Endothelial cell of umbilical vein (primary cell): ENCODE results near the gene APOL2. TPM values are rescaled to one million over a fixed set of nuclear protein-coding genes. Genes with fewer than 3 reads are reported as not detected.

Experiments used
- BruUV-seq: library from RNA; stranded (reverse); fragments of 400-500 nt; replicated peaks from 2 replicates; lab custom pipeline; 2021; lab: Mats Ljungman, UMichigan
- CTCF ChIA-PET: fragments of 300-600, 350-600 bp; sonication (Branson Sonifier 250); formaldehyde crosslinking; loops from one replicate; lab custom pipeline; 2021; ENCODE audit warnings: antibody characterized with exemption, inconsistent platforms; lab: Charles Lee
- POLR2A ChIA-PET: fragments of 300-600, 350-600 bp; sonication (Branson Sonifier 250); formaldehyde crosslinking; loops from one replicate; lab custom pipeline; 2021; ENCODE audit warnings: antibody characterized with exemption, inconsistent platforms; lab: Charles Lee
- DNase-seq: peaks from one replicate; pipeline ENCODE4 v3.0.0-alpha.2; 2011; ENCODE audit warnings: low read depth, low spot score
- FAIRE-seq: peaks from 2 replicates; lab custom pipeline; 2011; peaks lifted over from hg19 to GRCh38; lab: Jason Lieb, UNC
- H2AFZ ChIP-seq: 2 replicates; pipeline ENCODE4 v1.6.0; 2012; ENCODE audit warnings: low read depth, low read length, control low read depth, inconsistent platforms
- H3K27ac ChIP-seq: 2 replicates; pipeline ENCODE4 v1.5.1; 2011; ENCODE audit warnings: low read depth, mild to moderate bottlenecking, control low read depth, low read length, moderate library complexity; ENCODE audit not compliant: insufficient read depth
- H3K27me3 ChIP-seq, 2 experiments: 2 replicates each; pipeline versions ENCODE4 v1.6.0 to v1.6.1; 2011; ENCODE audit warnings: low read length in 2 of 2, mixed read lengths in 1 of 2; ENCODE audit not compliant: control insufficient read depth in 2 of 2, insufficient read depth in 2 of 2
- H3K36me3 ChIP-seq, 2 experiments: 2 replicates in 1 of 2; 3 replicates in 1 of 2; pipeline ENCODE4 v1.5.1; 2011; ENCODE audit warnings: low read length in 2 of 2, mild to moderate bottlenecking in 1 of 2, moderate library complexity in 1 of 2; ENCODE audit not compliant: control insufficient read depth in 2 of 2, insufficient read depth in 2 of 2; ENCODE audit errors: extremely low read depth in 1 of 2
- H3K4me1 ChIP-seq: 3 replicates; pipeline ENCODE4 v1.5.1; 2011; ENCODE audit warnings: mild to moderate bottlenecking, low read length; ENCODE audit not compliant: control insufficient read depth, insufficient read depth; ENCODE audit errors: extremely low read depth
- H3K4me2 ChIP-seq: 2 replicates; pipeline ENCODE4 v1.6.1; 2011; ENCODE audit warnings: low read length, control low read depth, mixed read lengths; ENCODE audit not compliant: insufficient read depth
- H3K4me3 ChIP-seq, 3 experiments: fragments of 200-600 bp in 1 of 3; sonication (generic), shearing (Covaris generic) in 1 of 3; replicated peaks in 1 of 3; 2 replicates each; pipeline ENCODE4 v1.5.1; 2011 to 2016; ENCODE audit warnings: control low read depth in 3 of 3, low read length in 3 of 3, mild to moderate bottlenecking in 2 of 3, inconsistent platforms in 1 of 3, low read depth in 1 of 3, moderate library complexity in 1 of 3; ENCODE audit not compliant: insufficient read depth in 1 of 3
- H3K79me2 ChIP-seq: 2 replicates; pipeline ENCODE4 v1.6.0; 2012; ENCODE audit warnings: low read length, inconsistent platforms; ENCODE audit not compliant: control insufficient read depth, insufficient read depth
- H3K9ac ChIP-seq: replicated peaks from 2 replicates; pipeline ENCODE3; 2011; ENCODE audit warnings: low read length, control low read depth; ENCODE audit not compliant: insufficient read depth; ENCODE audit errors: extremely low read depth
- H3K9me1 ChIP-seq: replicated peaks from 3 replicates; pipeline ENCODE4 v1.6.0; 2011; ENCODE audit warnings: mild to moderate bottlenecking, low read length; ENCODE audit not compliant: control insufficient read depth, insufficient read depth; ENCODE audit errors: extremely low read depth
- H3K9me3 ChIP-seq: replicated peaks from 2 replicates; pipeline ENCODE4 v1.5.1; 2012; ENCODE audit warnings: low read length, inconsistent platforms; ENCODE audit not compliant: control insufficient read depth, insufficient read depth
- H4K20me1 ChIP-seq: replicated peaks from 2 replicates; pipeline ENCODE3; 2011; ENCODE audit warnings: mild to moderate bottlenecking, low read length; ENCODE audit not compliant: control insufficient read depth, insufficient read depth; ENCODE audit errors: extremely low read depth
- CTCF ChIP-seq, 2 donors: IDR thresholded peaks; 1 replicate in 1 of 2; 2 replicates in 1 of 2; pipeline ENCODE4 v1.5.1; 2011; ENCODE audit warnings: low read length in 2 of 2, mild to moderate bottlenecking in 2 of 2, moderate library complexity in 2 of 2, control low read depth in 1 of 2, inconsistent platforms in 1 of 2, low read depth in 1 of 2; ENCODE audit not compliant: insufficient read depth in 1 of 2; ENCODE audit errors: extremely low read depth in 1 of 2
- EZH2 ChIP-seq: IDR thresholded peaks from 2 replicates; pipeline ENCODE4 v1.6.1; 2012; ENCODE audit warnings: borderline replicate concordance, low read depth, mild to moderate bottlenecking, moderate library complexity, low read length, inconsistent platforms; ENCODE audit not compliant: severe bottlenecking
- FOS ChIP-seq: IDR thresholded peaks from 2 replicates; pipeline ENCODE4 v1.6.1; 2011; ENCODE audit warnings: mild to moderate bottlenecking, low read length, moderate library complexity, borderline replicate concordance; ENCODE audit not compliant: insufficient read depth
- GATA2 ChIP-seq: IDR thresholded peaks from 2 replicates; pipeline ENCODE4 v1.7.0; 2011; ENCODE audit warnings: low read depth, mild to moderate bottlenecking, moderate library complexity, mixed read lengths, low read length; ENCODE audit not compliant: insufficient read length, insufficient read depth
- JUN ChIP-seq: IDR thresholded peaks from 2 replicates; pipeline ENCODE4 v1.6.1; 2011; ENCODE audit warnings: borderline replicate concordance, low read depth; ENCODE audit not compliant: insufficient read length, insufficient read depth
- MYC ChIP-seq: IDR thresholded peaks from one replicate; pipeline ENCODE4 v1.6.1; 2011; ENCODE audit warnings: mild to moderate bottlenecking, low read depth, low read length
- POLR2A ChIP-seq: IDR thresholded peaks from 2 replicates; pipeline ENCODE4 v1.6.1; 2012; ENCODE audit warnings: low read depth, mild to moderate bottlenecking, control low read depth, low read length
- POLR2AphosphoS5 ChIP-seq: IDR thresholded peaks from 2 replicates; pipeline ENCODE4 v1.6.1; 2012; ENCODE audit warnings: low read depth, mild to moderate bottlenecking, control low read depth, low read length, moderate library complexity; ENCODE audit not compliant: insufficient read depth
- dilution Hi-C: fragments of 300-500 bp; cut with MboI; formaldehyde crosslinking; loops from one replicate; pipeline ENCODE4 v1.15.0; 2019; ENCODE audit warnings: low sequenced_read_pairs; ENCODE audit not compliant: extremely low pct_ligation_motif_present
- intact Hi-C: fragments of 100-400 bp; cut with micrococcal nuclease; formaldehyde crosslinking; loops from one replicate; pipeline ENCODE4 v1.10.0; 2022
- polyA plus RNA-seq, 4 experiments: library from polyadenylated mRNA; depleted of rRNA in 3 of 4; stranded (reverse) in 3 of 4; unstranded in 1 of 4; fragments of >200 nt; gene quantifications; 2 replicates each; pipeline versions ENCODE4 v1.2.1 to v1.2.3, GENCODE V29; 2011 to 2012; ENCODE audit warnings: missing spikeins in 1 of 4
- total RNA-seq: library from RNA; stranded (reverse); gene quantifications from 2 replicates; pipeline ENCODE4 v1.2.3, GENCODE V29; 2021
- TF ChIP-seq, protein P1 (sequence below): IDR thresholded peaks from 2 replicates; pipeline ENCODE4 v1.6.1; 2011; ENCODE audit not compliant: insufficient read depth, insufficient read length

The APOL2 gene
- total and polyA plus RNA-seq, 2 donors (not counting 3 experiments of a cell fraction or from before 2014, with no cell fraction given) = 16.9 to 37.6 TPM

DNA sequence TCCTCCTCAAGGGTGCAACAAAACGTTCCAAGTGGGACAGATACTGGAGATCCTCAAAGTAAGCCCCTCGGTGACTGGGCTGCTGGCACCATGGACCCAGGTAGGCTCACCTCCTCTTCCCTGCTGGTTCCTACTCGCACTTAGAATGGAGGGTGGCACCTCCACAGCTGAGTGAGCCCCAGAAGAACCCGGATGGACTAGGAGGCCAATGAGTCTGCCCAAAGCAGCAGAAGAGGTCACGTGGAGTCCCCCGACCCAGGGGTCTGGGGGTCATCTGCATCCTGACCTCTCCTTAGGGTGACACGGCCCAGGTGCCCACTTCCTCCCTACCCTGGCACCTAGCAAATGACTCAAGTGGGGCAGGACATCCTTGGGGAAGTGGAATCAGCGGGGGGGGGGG is 18.0 kb upstream of the APOL2 start:
- H3K9ac ChIP-seq = no peak overlapping the region
- ChIA-PET CTCF (no interaction called here), POLR2A (no interaction called here)
- TF ChIP-seq CTCF (IDR thresholded peaks at IDR 0.05; ENCODE audit: extremely low read depth in 1 of 2, insufficient read depth in 1 of 2, low read depth in 1 of 2, low read length in 2 of 2) (no peak), FOS (no peak), POLR2A (no peak), MYC (no peak), GATA2 (no peak), POLR2AphosphoS5 (no peak), EZH2 (no peak), JUN (no peak)
- TF ChIP-seq, protein P1, sequence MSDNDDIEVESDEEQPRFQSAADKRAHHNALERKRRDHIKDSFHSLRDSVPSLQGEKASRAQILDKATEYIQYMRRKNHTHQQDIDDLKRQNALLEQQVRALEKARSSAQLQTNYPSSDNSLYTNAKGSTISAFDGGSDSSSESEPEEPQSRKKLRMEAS = no peak
- H2AFZ ChIP-seq = no peak overlapping the region
- H4K20me1 ChIP-seq = no peaks in the 10 kb centered on the region
- H3K79me2 ChIP-seq = no peaks in the 10 kb centered on the region
- no peaks in the 10 kb centered on the region for H3K9me1 ChIP-seq
- no TSS peak for BruUV-seq
- FAIRE-seq = no peak
- H3K4me1 ChIP-seq = peaks cover 30% of the 10 kb centered on the region
- no peak overlapping the region for H3K4me2 ChIP-seq
- dilution Hi-C loops = no loop called here
- intact Hi-C loops = no loop called here
- DNase-seq = no peak
- H3K9me3 ChIP-seq = no peaks in the 10 kb centered on the region
- H3K36me3 ChIP-seq = no peaks in the 10 kb centered on the region
- no peak overlapping the region for H3K27ac ChIP-seq
- no peaks in the 10 kb centered on the region for H3K27me3 ChIP-seq
- no peak overlapping the region for H3K4me3 ChIP-seq
